GM12874 (cell line): ENCODE measurements around the gene TGM4.

ENCODE experiments used
- CTCF ChIP-seq: IDR thresholded peaks from 2 replicates; pipeline ENCODE4 v1.5.1; 2011; ENCODE audit warnings: low read depth, mild to moderate bottlenecking, control low read depth, low read length, moderate library complexity; ENCODE audit not compliant: insufficient read depth

Gene TGM4

GRCh38 chr3:44906997-44907396 lies 32.6 kb downstream of the TGM4 start:
- TF ChIP-seq CTCF: no peak

- TF ChIP-seq CTCF: no peak
These were observed 33.2 kb downstream of the TGM4 start for GRCh38 chr3:44907612-44908011.

GRCh38 chr3:44909063-44909462 lies 34.7 kb downstream of the TGM4 start:
- TF ChIP-seq CTCF: no peak

GRCh38 chr3:44910693-44911092 lies 36.3 kb downstream of the TGM4 start:
- no peak for TF ChIP-seq CTCF

GRCh38 chr3:44913868-44914468 lies 39.6 kb downstream of the TGM4 start:
- peak; percentile 83 for TF ChIP-seq CTCF

- no peak for TF ChIP-seq CTCF
These were observed 40.5 kb downstream of the TGM4 start for GRCh38 chr3:44914936-44915335.

- no peak for TF ChIP-seq CTCF
These were observed 41.5 kb downstream of the TGM4 start for GRCh38 chr3:44915702-44916438.
